ENCODE data around the gene GAREM2. TPM values are rescaled to one million over a fixed set of nuclear protein-coding genes. Genes with fewer than 3 reads are reported as not detected.

GAREM2 gene
- total and polyA plus RNA-seq, 9 of the 15 experiments (the other 6 are each of a cell fraction or from before 2014, with no cell fraction given): 1.7 to 12.4 (median 2.5) TPM

DNA sequence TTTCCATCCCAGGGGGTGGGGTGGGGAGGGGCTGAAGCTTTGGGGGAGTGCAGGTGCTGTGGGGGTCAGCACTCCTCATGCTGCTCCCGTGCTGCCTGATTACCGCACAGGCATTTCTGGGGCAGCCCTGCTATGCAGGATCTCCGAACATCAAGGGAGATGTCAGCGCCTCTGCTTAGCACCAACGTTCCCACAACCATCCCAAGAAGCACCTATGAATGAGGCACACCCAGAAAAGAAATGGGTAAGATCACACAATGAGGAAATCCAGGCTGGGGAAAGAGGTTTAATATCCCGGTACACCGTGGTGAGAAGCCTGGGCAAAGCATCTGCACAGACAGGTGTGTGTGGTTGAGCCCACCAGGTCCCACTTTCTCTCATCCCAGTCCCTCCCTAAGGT is 17.5 kb downstream of the GAREM2 start (continued):
- TF ChIP-seq, protein P1, sequence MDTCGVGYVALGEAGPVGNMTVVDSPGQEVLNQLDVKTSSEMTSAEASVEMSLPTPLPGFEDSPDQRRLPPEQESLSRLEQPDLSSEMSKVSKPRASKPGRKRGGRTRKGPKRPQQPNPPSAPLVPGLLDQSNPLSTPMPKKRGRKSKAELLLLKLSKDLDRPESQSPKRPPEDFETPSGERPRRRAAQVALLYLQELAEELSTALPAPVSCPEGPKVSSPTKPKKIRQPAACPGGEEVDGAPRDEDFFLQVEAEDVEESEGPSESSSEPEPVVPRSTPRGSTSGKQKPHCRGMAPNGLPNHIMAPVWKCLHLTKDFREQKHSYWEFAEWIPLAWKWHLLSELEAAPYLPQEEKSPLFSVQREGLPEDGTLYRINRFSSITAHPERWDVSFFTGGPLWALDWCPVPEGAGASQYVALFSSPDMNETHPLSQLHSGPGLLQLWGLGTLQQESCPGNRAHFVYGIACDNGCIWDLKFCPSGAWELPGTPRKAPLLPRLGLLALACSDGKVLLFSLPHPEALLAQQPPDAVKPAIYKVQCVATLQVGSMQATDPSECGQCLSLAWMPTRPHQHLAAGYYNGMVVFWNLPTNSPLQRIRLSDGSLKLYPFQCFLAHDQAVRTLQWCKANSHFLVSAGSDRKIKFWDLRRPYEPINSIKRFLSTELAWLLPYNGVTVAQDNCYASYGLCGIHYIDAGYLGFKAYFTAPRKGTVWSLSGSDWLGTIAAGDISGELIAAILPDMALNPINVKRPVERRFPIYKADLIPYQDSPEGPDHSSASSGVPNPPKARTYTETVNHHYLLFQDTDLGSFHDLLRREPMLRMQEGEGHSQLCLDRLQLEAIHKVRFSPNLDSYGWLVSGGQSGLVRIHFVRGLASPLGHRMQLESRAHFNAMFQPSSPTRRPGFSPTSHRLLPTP (IDR thresholded peaks at IDR 0.05; ENCODE audit: borderline replicate concordance, extremely low read depth, insufficient read length): no peak
- TF ChIP-seq TAF7 (tag; IDR thresholded peaks at IDR 0.05): no peak
- TF ChIP-seq, protein P2, sequence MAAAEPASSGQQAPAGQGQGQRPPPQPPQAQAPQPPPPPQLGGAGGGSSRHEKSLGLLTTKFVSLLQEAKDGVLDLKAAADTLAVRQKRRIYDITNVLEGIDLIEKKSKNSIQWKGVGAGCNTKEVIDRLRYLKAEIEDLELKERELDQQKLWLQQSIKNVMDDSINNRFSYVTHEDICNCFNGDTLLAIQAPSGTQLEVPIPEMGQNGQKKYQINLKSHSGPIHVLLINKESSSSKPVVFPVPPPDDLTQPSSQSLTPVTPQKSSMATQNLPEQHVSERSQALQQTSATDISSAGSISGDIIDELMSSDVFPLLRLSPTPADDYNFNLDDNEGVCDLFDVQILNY (CRISPR knock-in tag; IDR thresholded peaks at IDR 0.05): no peak
- TF ChIP-seq NR2C1 (IDR thresholded peaks at IDR 0.05): no peak
- no peak for TF ChIP-seq NR2C1 (tag; IDR thresholded peaks at IDR 0.05)
- no peak for TF ChIP-seq ZNF583 (CRISPR knock-in tag; IDR thresholded peaks at IDR 0.05)
- TF ChIP-seq, protein P3, sequence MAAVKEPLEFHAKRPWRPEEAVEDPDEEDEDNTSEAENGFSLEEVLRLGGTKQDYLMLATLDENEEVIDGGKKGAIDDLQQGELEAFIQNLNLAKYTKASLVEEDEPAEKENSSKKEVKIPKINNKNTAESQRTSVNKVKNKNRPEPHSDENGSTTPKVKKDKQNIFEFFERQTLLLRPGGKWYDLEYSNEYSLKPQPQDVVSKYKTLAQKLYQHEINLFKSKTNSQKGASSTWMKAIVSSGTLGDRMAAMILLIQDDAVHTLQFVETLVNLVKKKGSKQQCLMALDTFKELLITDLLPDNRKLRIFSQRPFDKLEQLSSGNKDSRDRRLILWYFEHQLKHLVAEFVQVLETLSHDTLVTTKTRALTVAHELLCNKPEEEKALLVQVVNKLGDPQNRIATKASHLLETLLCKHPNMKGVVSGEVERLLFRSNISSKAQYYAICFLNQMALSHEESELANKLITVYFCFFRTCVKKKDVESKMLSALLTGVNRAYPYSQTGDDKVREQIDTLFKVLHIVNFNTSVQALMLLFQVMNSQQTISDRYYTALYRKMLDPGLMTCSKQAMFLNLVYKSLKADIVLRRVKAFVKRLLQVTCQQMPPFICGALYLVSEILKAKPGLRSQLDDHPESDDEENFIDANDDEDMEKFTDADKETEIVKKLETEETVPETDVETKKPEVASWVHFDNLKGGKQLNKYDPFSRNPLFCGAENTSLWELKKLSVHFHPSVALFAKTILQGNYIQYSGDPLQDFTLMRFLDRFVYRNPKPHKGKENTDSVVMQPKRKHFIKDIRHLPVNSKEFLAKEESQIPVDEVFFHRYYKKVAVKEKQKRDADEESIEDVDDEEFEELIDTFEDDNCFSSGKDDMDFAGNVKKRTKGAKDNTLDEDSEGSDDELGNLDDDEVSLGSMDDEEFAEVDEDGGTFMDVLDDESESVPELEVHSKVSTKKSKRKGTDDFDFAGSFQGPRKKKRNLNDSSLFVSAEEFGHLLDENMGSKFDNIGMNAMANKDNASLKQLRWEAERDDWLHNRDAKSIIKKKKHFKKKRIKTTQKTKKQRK (IDR thresholded peaks at IDR 0.05; ENCODE audit: borderline replicate concordance, low read depth, low read length): no peak
- no peak for TF ChIP-seq SPI1 (IDR thresholded peaks at IDR 0.05; ENCODE audit: borderline replicate concordance, low read depth, low read length)
- peak; percentile 84; the same call in 1 of the 2 replicates for TF ChIP-seq POLR2AphosphoS2 (IDR thresholded peaks at IDR 0.05; ENCODE audit: low read length)
- TF ChIP-seq TRIM28 (IDR thresholded peaks at IDR 0.05): no peak
- TF ChIP-seq ZNF324 (CRISPR knock-in tag; IDR thresholded peaks at IDR 0.05): no peak
- TF ChIP-seq, protein P4, sequence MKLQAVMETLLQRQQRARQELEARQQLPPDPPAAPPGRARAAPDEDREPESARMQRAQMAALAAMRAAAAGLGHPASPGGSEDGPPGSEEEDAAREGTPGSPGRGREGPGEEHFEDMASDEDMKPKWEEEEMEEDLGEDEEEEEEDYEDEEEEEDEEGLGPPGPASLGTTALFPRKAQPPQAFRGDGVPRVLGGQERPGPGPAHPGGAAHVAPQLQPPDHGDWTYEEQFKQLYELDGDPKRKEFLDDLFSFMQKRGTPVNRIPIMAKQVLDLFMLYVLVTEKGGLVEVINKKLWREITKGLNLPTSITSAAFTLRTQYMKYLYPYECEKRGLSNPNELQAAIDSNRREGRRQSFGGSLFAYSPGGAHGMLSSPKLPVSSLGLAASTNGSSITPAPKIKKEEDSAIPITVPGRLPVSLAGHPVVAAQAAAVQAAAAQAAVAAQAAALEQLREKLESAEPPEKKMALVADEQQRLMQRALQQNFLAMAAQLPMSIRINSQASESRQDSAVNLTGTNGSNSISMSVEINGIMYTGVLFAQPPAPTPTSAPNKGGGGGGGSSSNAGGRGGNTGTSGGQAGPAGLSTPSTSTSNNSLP (IDR thresholded peaks at IDR 0.05; ENCODE audit: borderline replicate concordance, low read depth, low read length): no peak
- no peak for TF ChIP-seq ZNF717 (CRISPR knock-in tag; IDR thresholded peaks at IDR 0.05)
- TF ChIP-seq, protein P5, sequence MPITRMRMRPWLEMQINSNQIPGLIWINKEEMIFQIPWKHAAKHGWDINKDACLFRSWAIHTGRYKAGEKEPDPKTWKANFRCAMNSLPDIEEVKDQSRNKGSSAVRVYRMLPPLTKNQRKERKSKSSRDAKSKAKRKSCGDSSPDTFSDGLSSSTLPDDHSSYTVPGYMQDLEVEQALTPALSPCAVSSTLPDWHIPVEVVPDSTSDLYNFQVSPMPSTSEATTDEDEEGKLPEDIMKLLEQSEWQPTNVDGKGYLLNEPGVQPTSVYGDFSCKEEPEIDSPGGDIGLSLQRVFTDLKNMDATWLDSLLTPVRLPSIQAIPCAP (CRISPR knock-in tag; IDR thresholded peaks at IDR 0.05; ENCODE audit: borderline replicate concordance): no peak
- TF ChIP-seq PHB2 (IDR thresholded peaks at IDR 0.05; ENCODE audit: low read depth): no peak
- TF ChIP-seq SLC30A9 (CRISPR knock-in tag; IDR thresholded peaks at IDR 0.05): no peak
- no peak for TF ChIP-seq SREBF1 (IDR thresholded peaks at IDR 0.05; ENCODE audit: borderline replicate concordance, low read depth, low read length)
- no peak for TF ChIP-seq IRF2 (CRISPR knock-in tag; IDR thresholded peaks at IDR 0.05)
- no peak for TF ChIP-seq KHSRP (IDR thresholded peaks at IDR 0.05)
- no peak for TF ChIP-seq ZNF696 (CRISPR knock-in tag; conservative IDR thresholded peaks at IDR 0.05)
- no peak for TF ChIP-seq BRCA1 (IDR thresholded peaks at IDR 0.05)
- no peak for TF ChIP-seq BRCA1 (CRISPR knock-in tag; IDR thresholded peaks at IDR 0.05)
